ENCODE measurements around the gene PRSS22. TPM values are rescaled to one million over a fixed set of nuclear protein-coding genes. Genes with fewer than 3 reads are reported as not detected.

PRSS22 gene
- polyA plus RNA-seq, 1 donor (not counting 4 experiments of a cell fraction or from before 2014, with no cell fraction given) = 2.2 TPM

DNA sequence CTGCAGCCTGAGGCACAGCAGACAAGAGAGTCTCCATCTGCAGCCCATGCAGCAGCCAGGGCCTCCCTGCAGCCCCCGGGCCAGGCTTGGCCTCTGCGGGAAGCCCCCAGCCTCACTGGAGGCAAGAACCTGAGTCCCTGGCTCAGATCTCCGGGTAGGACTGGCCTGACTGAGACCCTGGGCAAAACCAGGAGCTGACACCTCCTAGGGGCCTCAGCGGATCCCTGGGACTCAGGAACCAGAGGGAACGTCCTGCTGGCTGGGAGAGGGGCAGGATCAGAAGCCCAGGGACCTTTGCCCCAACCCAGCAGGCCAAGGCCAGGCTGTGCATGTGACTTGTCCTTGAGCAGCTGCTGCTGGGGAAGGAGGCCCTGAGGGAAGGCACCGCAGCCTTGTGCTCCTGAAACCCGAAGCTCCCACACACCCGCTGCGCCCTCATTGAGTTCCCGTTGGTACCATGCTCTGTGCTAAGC is 42.6 kb downstream of the PRSS22 start:
- H3K9me1 ChIP-seq (ENCODE audit: control insufficient read depth, extremely low read depth, insufficient read depth, low read length) = no peaks in the 10 kb centered on the region
- no peak overlapping the region for H3K4me3 ChIP-seq (ENCODE audit: control insufficient read depth in 2 of 3, extremely low read depth in 1 of 3, insufficient read depth in 2 of 3, low read depth in 1 of 3, low read length in 3 of 3)
- TF ChIP-seq CTCF (optimal IDR thresholded peaks at IDR 0.05 in 1 of 3, IDR thresholded peaks at IDR 0.05 in 1 of 3, conservative IDR thresholded peaks at IDR 0.05 in 1 of 3; ENCODE audit: extremely low read depth in 1 of 3, insufficient read depth in 2 of 3, low read length in 3 of 3) (no peak), EZH2 (IDR thresholded peaks at IDR 0.05; ENCODE audit: low read length) (no peak)
- no peak overlapping the region for H2AFZ ChIP-seq (ENCODE audit: control insufficient read depth, low read length)
- no peak for DNase-seq (ENCODE audit: low read depth, low spot score)
- no peak overlapping the region for H3K27ac ChIP-seq (ENCODE audit: control insufficient read depth, insufficient read depth, low read length)
- H4K20me1 ChIP-seq (ENCODE audit: control insufficient read depth, extremely low read depth, insufficient read depth, low read length) = no peaks in the 10 kb centered on the region
- no peaks in the 10 kb centered on the region for H3K9me3 ChIP-seq (ENCODE audit: control insufficient read depth, low read depth, low read length)
- FAIRE-seq = no peak
- dilution Hi-C loops (cut with MboI; ENCODE audit: extremely low pct_ligation_motif_present, low sequenced_read_pairs) = no loop called here
- H3K27me3 ChIP-seq (ENCODE audit: control insufficient read depth, extremely low read depth, insufficient read depth, low read length) = peaks cover 47% of the 10 kb centered on the region
- no peak overlapping the region for H3K9ac ChIP-seq (ENCODE audit: control insufficient read depth, extremely low read depth, insufficient read depth, low read length)
- no peaks in the 10 kb centered on the region for H3K36me3 ChIP-seq (ENCODE audit: control insufficient read depth in 2 of 2, extremely low read depth in 1 of 2, insufficient read depth in 2 of 2, low read length in 2 of 2)
- no peaks in the 10 kb centered on the region for H3K79me2 ChIP-seq (ENCODE audit: control insufficient read depth, insufficient read depth, low read length)
- H3K4me2 ChIP-seq (ENCODE audit: control insufficient read depth, extremely low read depth, insufficient read depth, low read depth, low read length) = no peak overlapping the region
- peaks cover 6% of the 10 kb centered on the region for H3K4me1 ChIP-seq (ENCODE audit: control insufficient read depth, extremely low read depth, insufficient read depth, low read length)

GRCh38 chr16:2814551-2815298 is 43.2 kb downstream of the PRSS22 start:
- Histone ChIP-seq H3K4me2 (ENCODE audit: control insufficient read depth, extremely low read depth, insufficient read depth, low read depth, low read length) (no peak overlapping the region), H3K27ac (ENCODE audit: control insufficient read depth, insufficient read depth, low read length) (no peak overlapping the region), H2AFZ (ENCODE audit: control insufficient read depth, low read length) (no peak overlapping the region), H3K4me1 (ENCODE audit: control insufficient read depth, extremely low read depth, insufficient read depth, low read length) (peaks cover 6% of the 10 kb centered on the region), H3K9me1 (ENCODE audit: control insufficient read depth, extremely low read depth, insufficient read depth, low read length) (no peaks in the 10 kb centered on the region), H3K9me3 (ENCODE audit: control insufficient read depth, low read depth, low read length) (no peaks in the 10 kb centered on the region), H4K20me1 (ENCODE audit: control insufficient read depth, extremely low read depth, insufficient read depth, low read length) (no peaks in the 10 kb centered on the region), H3K9ac (ENCODE audit: control insufficient read depth, extremely low read depth, insufficient read depth, low read length) (no peak overlapping the region), H3K27me3 (ENCODE audit: control insufficient read depth, extremely low read depth, insufficient read depth, low read length) (peaks cover 49% of the 10 kb centered on the region), H3K79me2 (ENCODE audit: control insufficient read depth, insufficient read depth, low read length) (no peaks in the 10 kb centered on the region), H3K36me3 (ENCODE audit: control insufficient read depth in 2 of 2, extremely low read depth in 1 of 2, insufficient read depth in 2 of 2, low read length in 2 of 2) (no peaks in the 10 kb centered on the region), H3K4me3 (ENCODE audit: control insufficient read depth in 2 of 3, extremely low read depth in 1 of 3, insufficient read depth in 2 of 3, low read depth in 1 of 3, low read length in 3 of 3) (no peak overlapping the region)
- no peak for DNase-seq (ENCODE audit: low read depth, low spot score)
- dilution Hi-C loops (cut with MboI; ENCODE audit: extremely low pct_ligation_motif_present, low sequenced_read_pairs) = no loop called here
- TF ChIP-seq EZH2 (IDR thresholded peaks at IDR 0.05; ENCODE audit: low read length) (no peak), CTCF (optimal IDR thresholded peaks at IDR 0.05 in 1 of 3, IDR thresholded peaks at IDR 0.05 in 1 of 3, conservative IDR thresholded peaks at IDR 0.05 in 1 of 3; ENCODE audit: extremely low read depth in 1 of 3, insufficient read depth in 2 of 3, low read length in 3 of 3) (no peak)
- no peak for FAIRE-seq
